Measurements from ENCODE around the gene RELN. TPM values are rescaled to one million over a fixed set of nuclear protein-coding genes. Genes with fewer than 3 reads are reported as not detected.

The RELN gene
- total and polyA plus RNA-seq, 2 donors (not counting 1 experiment from before 2014, with no cell fraction given): 0.33 to 31.8 TPM

GRCh38 chr7:104008107-104008506, 18.6 kb upstream of the RELN start:
- no peaks in the 10 kb centered on the region for H3K36me3 ChIP-seq (ENCODE audit: control insufficient read depth, insufficient read depth, low read length)
- H3K27ac ChIP-seq (ENCODE audit: insufficient read depth, low read length): no peak overlapping the region
- H3K9me3 ChIP-seq (ENCODE audit: control insufficient read depth, insufficient read depth, low read depth, low read length): no peaks in the 10 kb centered on the region
- no peak overlapping the region for H3K4me3 ChIP-seq (replicated peaks in 1 of 4; ENCODE audit: control extremely low read depth in 1 of 4, insufficient read depth in 1 of 4, low read depth in 3 of 4, low read length in 4 of 4)
- no peak overlapping the region for H3K9ac ChIP-seq (ENCODE audit: insufficient read depth, low read length)
- DNase-seq (ENCODE audit: low read depth in 2 of 2): no peak
- no peaks in the 10 kb centered on the region for H4K20me1 ChIP-seq (ENCODE audit: control insufficient read depth, extremely low read depth, insufficient read depth, low read length)
- no peak for TF ChIP-seq EZH2 (IDR thresholded peaks at IDR 0.05; ENCODE audit: low read length, missing control alignments)
- TF ChIP-seq, protein P1, sequence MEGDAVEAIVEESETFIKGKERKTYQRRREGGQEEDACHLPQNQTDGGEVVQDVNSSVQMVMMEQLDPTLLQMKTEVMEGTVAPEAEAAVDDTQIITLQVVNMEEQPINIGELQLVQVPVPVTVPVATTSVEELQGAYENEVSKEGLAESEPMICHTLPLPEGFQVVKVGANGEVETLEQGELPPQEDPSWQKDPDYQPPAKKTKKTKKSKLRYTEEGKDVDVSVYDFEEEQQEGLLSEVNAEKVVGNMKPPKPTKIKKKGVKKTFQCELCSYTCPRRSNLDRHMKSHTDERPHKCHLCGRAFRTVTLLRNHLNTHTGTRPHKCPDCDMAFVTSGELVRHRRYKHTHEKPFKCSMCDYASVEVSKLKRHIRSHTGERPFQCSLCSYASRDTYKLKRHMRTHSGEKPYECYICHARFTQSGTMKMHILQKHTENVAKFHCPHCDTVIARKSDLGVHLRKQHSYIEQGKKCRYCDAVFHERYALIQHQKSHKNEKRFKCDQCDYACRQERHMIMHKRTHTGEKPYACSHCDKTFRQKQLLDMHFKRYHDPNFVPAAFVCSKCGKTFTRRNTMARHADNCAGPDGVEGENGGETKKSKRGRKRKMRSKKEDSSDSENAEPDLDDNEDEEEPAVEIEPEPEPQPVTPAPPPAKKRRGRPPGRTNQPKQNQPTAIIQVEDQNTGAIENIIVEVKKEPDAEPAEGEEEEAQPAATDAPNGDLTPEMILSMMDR (conservative IDR thresholded peaks at IDR 0.05 in 1 of 2, IDR thresholded peaks at IDR 0.05 in 1 of 2; ENCODE audit: low read depth in 1 of 2, low read length in 2 of 2): no peak
- H3K4me1 ChIP-seq (ENCODE audit: control insufficient read depth, extremely low read depth, insufficient read depth, low read length): no peaks in the 10 kb centered on the region
- H3K27me3 ChIP-seq (ENCODE audit: control insufficient read depth, insufficient read depth, low read length): no peaks in the 10 kb centered on the region
- H3K4me2 ChIP-seq (ENCODE audit: extremely low read depth, insufficient read depth, low read length): no peak overlapping the region
- no peaks in the 10 kb centered on the region for H3K79me2 ChIP-seq (ENCODE audit: control insufficient read depth, insufficient read depth, low read length)
- no peak overlapping the region for H2AFZ ChIP-seq (ENCODE audit: low read length)

DNA sequence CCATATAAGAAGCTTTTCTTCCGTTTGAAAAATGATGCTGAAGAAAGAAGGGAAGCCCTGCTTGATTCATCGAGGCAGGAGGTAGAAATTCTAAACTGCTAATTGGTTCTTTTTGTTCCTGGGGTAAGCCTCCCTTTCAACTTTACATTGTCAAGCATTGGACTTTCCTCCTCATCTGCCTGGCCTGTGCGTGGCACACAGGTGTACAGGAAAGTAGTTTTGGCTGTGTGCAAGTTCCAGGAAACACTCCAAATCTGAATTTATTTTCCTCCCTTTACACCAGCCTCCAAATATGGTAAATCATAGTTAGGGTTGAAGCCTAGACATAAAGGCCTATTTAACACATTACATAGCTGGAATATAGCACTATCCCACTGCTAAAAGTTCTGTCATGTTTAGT, 18.2 kb upstream of the RELN start:
- H3K79me2 ChIP-seq (ENCODE audit: control insufficient read depth, insufficient read depth, low read length): no peaks in the 10 kb centered on the region
- no peak overlapping the region for H3K4me2 ChIP-seq (ENCODE audit: extremely low read depth, insufficient read depth, low read length)

GRCh38 chr7:104005197-104005596, 15.7 kb upstream of the RELN start:
- TF ChIP-seq EZH2 (IDR thresholded peaks at IDR 0.05; ENCODE audit: low read length, missing control alignments): no peak
- TF ChIP-seq, protein P1 (conservative IDR thresholded peaks at IDR 0.05 in 1 of 2, IDR thresholded peaks at IDR 0.05 in 1 of 2; ENCODE audit: low read depth in 1 of 2, low read length in 2 of 2): no peak
- no peak overlapping the region for H3K9ac ChIP-seq (ENCODE audit: insufficient read depth, low read length)
- no peaks in the 10 kb centered on the region for H3K4me1 ChIP-seq (ENCODE audit: control insufficient read depth, extremely low read depth, insufficient read depth, low read length)
- H4K20me1 ChIP-seq (ENCODE audit: control insufficient read depth, extremely low read depth, insufficient read depth, low read length): no peaks in the 10 kb centered on the region
- no peak overlapping the region for H3K4me3 ChIP-seq (replicated peaks in 1 of 4; ENCODE audit: control extremely low read depth in 1 of 4, insufficient read depth in 1 of 4, low read depth in 3 of 4, low read length in 4 of 4)
- H3K79me2 ChIP-seq (ENCODE audit: control insufficient read depth, insufficient read depth, low read length): no peaks in the 10 kb centered on the region
- no peak overlapping the region for H3K27ac ChIP-seq (ENCODE audit: insufficient read depth, low read length)
- peak in 1 of 2 donors; percentile 23 for DNase-seq (ENCODE audit: low read depth in 2 of 2)
- H3K9me3 ChIP-seq (ENCODE audit: control insufficient read depth, insufficient read depth, low read depth, low read length): no peaks in the 10 kb centered on the region
- no peak overlapping the region for H2AFZ ChIP-seq (ENCODE audit: low read length)
- H3K4me2 ChIP-seq (ENCODE audit: extremely low read depth, insufficient read depth, low read length): no peak overlapping the region
- H3K27me3 ChIP-seq (ENCODE audit: control insufficient read depth, insufficient read depth, low read length): no peaks in the 10 kb centered on the region
- H3K36me3 ChIP-seq (ENCODE audit: control insufficient read depth, insufficient read depth, low read length): no peaks in the 10 kb centered on the region

More for the DNA sequence above, 18.2 kb upstream of the RELN start:
- no peak for DNase-seq (ENCODE audit: low read depth in 2 of 2)
- H3K27me3 ChIP-seq (ENCODE audit: control insufficient read depth, insufficient read depth, low read length): no peaks in the 10 kb centered on the region
- H3K4me1 ChIP-seq (ENCODE audit: control insufficient read depth, extremely low read depth, insufficient read depth, low read length): no peaks in the 10 kb centered on the region
- no peak overlapping the region for H3K27ac ChIP-seq (ENCODE audit: insufficient read depth, low read length)
- H3K36me3 ChIP-seq (ENCODE audit: control insufficient read depth, insufficient read depth, low read length): no peaks in the 10 kb centered on the region
- no peak for TF ChIP-seq EZH2 (IDR thresholded peaks at IDR 0.05; ENCODE audit: low read length, missing control alignments)
- TF ChIP-seq, protein P1 (conservative IDR thresholded peaks at IDR 0.05 in 1 of 2, IDR thresholded peaks at IDR 0.05 in 1 of 2; ENCODE audit: low read depth in 1 of 2, low read length in 2 of 2): no peak
- no peak overlapping the region for H3K4me3 ChIP-seq (replicated peaks in 1 of 4; ENCODE audit: control extremely low read depth in 1 of 4, insufficient read depth in 1 of 4, low read depth in 3 of 4, low read length in 4 of 4)
- no peak overlapping the region for H2AFZ ChIP-seq (ENCODE audit: low read length)
- H4K20me1 ChIP-seq (ENCODE audit: control insufficient read depth, extremely low read depth, insufficient read depth, low read length): no peaks in the 10 kb centered on the region
- no peaks in the 10 kb centered on the region for H3K9me3 ChIP-seq (ENCODE audit: control insufficient read depth, insufficient read depth, low read depth, low read length)
- no peak overlapping the region for H3K9ac ChIP-seq (ENCODE audit: insufficient read depth, low read length)

Measured in fibroblast of lung (primary cell).